ENCODE measurements around the gene DLGAP1. TPM values are rescaled to one million over a fixed set of nuclear protein-coding genes. Genes with fewer than 3 reads are reported as not detected.

Gene DLGAP1
- total RNA-seq, 6 experiments from 2014 or later, result 0.19 to 1.3 (median 0.62) TPM

GRCh38 chr18:3878401-3878800 is 576.7 kb downstream of the DLGAP1 start:
- no peak for DNase-seq
- no peaks in the 10 kb centered on the region for H3K36me3 Mint-ChIP-seq (ENCODE audit: low read depth)
- no peak for TF ChIP-seq CTCF (IDR thresholded peaks at IDR 0.05)
- no peak overlapping the region for H3K4me3 Mint-ChIP-seq
- H3K27me3 Mint-ChIP-seq (ENCODE audit: insufficient read depth), result peaks cover 3% of the 10 kb centered on the region; the same call in 1 of the 2 replicates
- H3K4me1 Mint-ChIP-seq (ENCODE audit: low read depth), result peaks cover 17% of the 10 kb centered on the region
- H3K9me3 Mint-ChIP-seq, result no peaks in the 10 kb centered on the region
- H3K27ac Mint-ChIP-seq, result no peak overlapping the region

- Mint-ChIP-seq H3K4me1 (ENCODE audit: low read depth) (peaks cover 25% of the 10 kb centered on the region), H3K27ac (no peak overlapping the region), H3K27me3 (ENCODE audit: insufficient read depth) (peaks cover 3% of the 10 kb centered on the region; the same call in 1 of the 2 replicates), H3K4me3 (no peak overlapping the region), H3K36me3 (ENCODE audit: low read depth) (no peaks in the 10 kb centered on the region), H3K9me3 (no peaks in the 10 kb centered on the region)
- TF ChIP-seq CTCF (IDR thresholded peaks at IDR 0.05), result no peak
- DNase-seq, result no peak
Observed at GRCh38 chr18:3877678-3878077, 577.4 kb downstream of the DLGAP1 start.

- no peak overlapping the region for H3K4me3 Mint-ChIP-seq
- peaks cover 3% of the 10 kb centered on the region; the same call in 1 of the 2 replicates for H3K27me3 Mint-ChIP-seq (ENCODE audit: insufficient read depth)
- H3K27ac Mint-ChIP-seq, result no peak overlapping the region
- no peak for TF ChIP-seq CTCF (IDR thresholded peaks at IDR 0.05)
- no peaks in the 10 kb centered on the region for H3K9me3 Mint-ChIP-seq
- peaks cover 29% of the 10 kb centered on the region for H3K4me1 Mint-ChIP-seq (ENCODE audit: low read depth)
- no peak for DNase-seq
- H3K36me3 Mint-ChIP-seq (ENCODE audit: low read depth), result no peaks in the 10 kb centered on the region
Observed at GRCh38 chr18:3875961-3876360, 579.1 kb downstream of the DLGAP1 start.

- DNase-seq, result no peak
- H3K27me3 Mint-ChIP-seq (ENCODE audit: insufficient read depth), result peaks cover 3% of the 10 kb centered on the region; the same call in 1 of the 2 replicates
- TF ChIP-seq CTCF (IDR thresholded peaks at IDR 0.05), result no peak
- peaks cover 29% of the 10 kb centered on the region for H3K4me1 Mint-ChIP-seq (ENCODE audit: low read depth)
- no peaks in the 10 kb centered on the region for H3K36me3 Mint-ChIP-seq (ENCODE audit: low read depth)
- H3K4me3 Mint-ChIP-seq, result no peak overlapping the region
- H3K9me3 Mint-ChIP-seq, result no peaks in the 10 kb centered on the region
- no peak overlapping the region for H3K27ac Mint-ChIP-seq
Observed at GRCh38 chr18:3875376-3875775, 579.7 kb downstream of the DLGAP1 start.

GRCh38 chr18:3874581-3874980 is 580.5 kb downstream of the DLGAP1 start:
- no peak overlapping the region for H3K27ac Mint-ChIP-seq
- H3K4me3 Mint-ChIP-seq, result peak overlapping the region; percentile 85
- DNase-seq, result no peak
- no peaks in the 10 kb centered on the region for H3K36me3 Mint-ChIP-seq (ENCODE audit: low read depth)
- H3K9me3 Mint-ChIP-seq, result no peaks in the 10 kb centered on the region
- H3K4me1 Mint-ChIP-seq (ENCODE audit: low read depth), result peaks cover 29% of the 10 kb centered on the region
- peaks cover 3% of the 10 kb centered on the region; the same call in 1 of the 2 replicates for H3K27me3 Mint-ChIP-seq (ENCODE audit: insufficient read depth)
- no peak for TF ChIP-seq CTCF (IDR thresholded peaks at IDR 0.05)

GRCh38 chr18:3874125-3874524 is 581.0 kb downstream of the DLGAP1 start:
- no peak for TF ChIP-seq CTCF (IDR thresholded peaks at IDR 0.05)
- H3K4me3 Mint-ChIP-seq, result peak overlapping the region; percentile 85
- H3K9me3 Mint-ChIP-seq, result no peaks in the 10 kb centered on the region
- no peaks in the 10 kb centered on the region for H3K36me3 Mint-ChIP-seq (ENCODE audit: low read depth)
- DNase-seq, result no peak
- peaks cover 29% of the 10 kb centered on the region for H3K4me1 Mint-ChIP-seq (ENCODE audit: low read depth)
- H3K27me3 Mint-ChIP-seq (ENCODE audit: insufficient read depth), result peaks cover 3% of the 10 kb centered on the region; the same call in 1 of the 2 replicates
- peak overlapping the region; percentile 51 for H3K27ac Mint-ChIP-seq

Measured in HFFc6 (cell line).